A673 (cell line): Measurements from ENCODE around the gene KCNC3. TPM values are rescaled to one million over a fixed set of nuclear protein-coding genes. Genes with fewer than 3 reads are reported as not detected.

Experiments used
- BruUV-seq: library from RNA; stranded (reverse); fragments of 400-500 nt; replicated peaks from 2 replicates; lab custom pipeline; 2021; lab: Mats Ljungman, UMichigan
- CTCF ChIA-PET: fragments of 300-600 bp; sonication (Branson Sonifier 250); formaldehyde crosslinking; loops from one replicate; lab custom pipeline; 2022; ENCODE audit warnings: antibody characterized with exemption; lab: Charles Lee
- POLR2A ChIA-PET: fragments of 300-600 bp; sonication (Branson Sonifier 250); formaldehyde crosslinking; loops from one replicate; lab custom pipeline; 2022; ENCODE audit warnings: antibody characterized with exemption; ENCODE audit not compliant: low non-redundant PET; lab: Charles Lee
- DNase-seq: peaks from one replicate; pipeline ENCODE4 v3.0.0-alpha.2; 2015; ENCODE audit warnings: low spot score
- H3K27ac ChIP-seq: fragments of 200-600 bp; sonication (generic); 2 replicates; pipeline ENCODE4 v1.5.1; 2016; ENCODE audit warnings: mixed run types, low read depth, mild to moderate bottlenecking, mixed read lengths, antibody characterized with exemption, low read length; ENCODE audit not compliant: poor library complexity, severe bottlenecking
- H3K27me3 ChIP-seq: fragments of 200-600 bp; sonication (generic); replicated peaks from 2 replicates; pipeline ENCODE4 v1.6.1; 2017; ENCODE audit warnings: mixed run types, low read depth, mild to moderate bottlenecking, mixed read lengths, antibody characterized with exemption, low read length; ENCODE audit not compliant: insufficient read depth, poor library complexity
- H3K36me3 ChIP-seq: fragments of 200-600 bp; sonication (generic); 2 replicates; pipeline ENCODE4 v1.6.1; 2016; ENCODE audit warnings: mixed run types, mild to moderate bottlenecking, mixed read lengths, antibody characterized with exemption, low read length; ENCODE audit not compliant: insufficient read depth, poor library complexity, severe bottlenecking
- H3K4me1 ChIP-seq: fragments of 200-600 bp; sonication (generic); 2 replicates; pipeline ENCODE4 v1.6.1; 2017; ENCODE audit warnings: mixed run types, mild to moderate bottlenecking, mixed read lengths, antibody characterized with exemption, low read length; ENCODE audit not compliant: insufficient read depth, poor library complexity, severe bottlenecking
- H3K4me3 ChIP-seq: fragments of 200-600 bp; sonication (generic); 2 replicates; pipeline ENCODE4 v1.5.1; 2016; ENCODE audit warnings: low read depth, mixed run types, mild to moderate bottlenecking, mixed read lengths, low read length; ENCODE audit not compliant: poor library complexity, severe bottlenecking
- H3K9me3 ChIP-seq: fragments of 200-600 bp; sonication (generic); 2 replicates; pipeline ENCODE4 v1.6.1; 2016; ENCODE audit warnings: mixed run types, low read depth, mild to moderate bottlenecking, mixed read lengths, antibody characterized with exemption, low read length; ENCODE audit not compliant: poor library complexity, severe bottlenecking
- CTCF ChIP-seq: fragments of 300-800, 200-600 bp; sonication (generic); conservative IDR thresholded peaks from 2 replicates; pipeline ENCODE4 v1.5.1; 2017; ENCODE audit warnings: low read depth, mild to moderate bottlenecking, antibody characterized with exemption, low read length, moderate library complexity, mixed read lengths
- EZH2 ChIP-seq: fragments of 200-600 bp; sonication (generic); IDR thresholded peaks from 2 replicates; pipeline ENCODE4 v1.6.1; 2017; ENCODE audit warnings: borderline replicate concordance, low read depth, mild to moderate bottlenecking, mixed read lengths, antibody characterized with exemption, low read length; ENCODE audit not compliant: poor library complexity, severe bottlenecking
- intact Hi-C: fragments of 100-400 bp; cut with micrococcal nuclease; formaldehyde crosslinking; loops from one replicate; pipeline ENCODE4 v1.10.0; 2022; ENCODE audit not compliant: unreplicated experiment
- total RNA-seq: library from RNA; stranded (reverse); gene quantifications from 2 replicates; pipeline ENCODE4 v1.2.3, GENCODE V29; 2021

The KCNC3 gene
- total RNA-seq, 1 experiment from 2014 or later = 6.4 TPM

- H3K4me1 ChIP-seq = peaks cover 23% of the 10 kb centered on the region
- DNase-seq = no peak
- no TSS peak for BruUV-seq
- ChIA-PET POLR2A (interaction anchor here (0.6 kb wide), 1 partner anchor 14 kb away, joined by 6 read pairs; no protein-coding TSS in a partner anchor), CTCF (no interaction called here)
- H3K4me3 ChIP-seq = peak overlapping the region; percentile 38
- TF ChIP-seq EZH2 = no peak
- TF ChIP-seq CTCF = no peak
- intact Hi-C loops = no loop called here
- peaks cover 18% of the 10 kb centered on the region for H3K27me3 ChIP-seq
- H3K27ac ChIP-seq = no peak overlapping the region
- no peaks in the 10 kb centered on the region for H3K36me3 ChIP-seq
- H3K9me3 ChIP-seq = no peaks in the 10 kb centered on the region
Observed at GRCh38 chr19:50313812-50314536, 15.2 kb downstream of the KCNC3 start.

GRCh38 chr19:50312967-50313811 lies 16.0 kb downstream of the KCNC3 start:
- H3K4me3 ChIP-seq = peak overlapping the region; percentile 32
- CTCF ChIA-PET = interaction anchor here (1.3 kb wide), 1 partner anchor 15 kb away, joined by 18 read pairs; the partner anchor contains the start of gene KCNC3
- H3K27me3 ChIP-seq = peaks cover 18% of the 10 kb centered on the region
- TF ChIP-seq EZH2 = no peak
- no peak for TF ChIP-seq CTCF
- peaks cover 23% of the 10 kb centered on the region for H3K4me1 ChIP-seq
- no peaks in the 10 kb centered on the region for H3K36me3 ChIP-seq
- no peak for DNase-seq
- no TSS peak for BruUV-seq
- no peak overlapping the region for H3K27ac ChIP-seq
- intact Hi-C loops = no loop called here
- no peaks in the 10 kb centered on the region for H3K9me3 ChIP-seq
- POLR2A ChIA-PET = no interaction called here

GRCh38 chr19:50311723-50312635 lies 17.2 kb downstream of the KCNC3 start:
- Histone ChIP-seq H3K36me3 (no peaks in the 10 kb centered on the region), H3K9me3 (no peaks in the 10 kb centered on the region), H3K4me3 (peak overlapping the region; percentile 32), H3K4me1 (peaks cover 23% of the 10 kb centered on the region), H3K27ac (no peak overlapping the region), H3K27me3 (peaks cover 18% of the 10 kb centered on the region)
- intact Hi-C loops = no loop called here
- 0 out of 2 replicates have a peak, but pooled peaks have one; percentile 12 for TF ChIP-seq CTCF
- no peak for TF ChIP-seq EZH2
- ChIA-PET POLR2A (no interaction called here), CTCF (interaction anchor here (0.5 to 1.3 kb wide), 4 partner anchors 14 to 671 kb away, joined by 3 to 18 read pairs (median 12); partner anchors contain the start of gene KCNC3)
- peak; percentile 94 for DNase-seq
- BruUV-seq = no TSS peak
